Esophagus muscularis mucosa (tissue), 3 donors: ENCODE data around the gene NOD1.

Source experiments
- CTCF ChIP-seq, 3 experiments: fragments of 200-600 bp in 2 of 3; fragments of 450-650 bp in 1 of 3; sonication (generic) in 2 of 3; IDR thresholded peaks; one replicate each; pipeline ENCODE4 v1.5.1; 2017 to 2019; ENCODE audit warnings: antibody characterized with exemption in 3 of 3, mild to moderate bottlenecking in 2 of 3, moderate library complexity in 1 of 3
- POLR2AphosphoS5 ChIP-seq, 2 donors: sonication (generic); formaldehyde crosslinking; IDR thresholded peaks; one replicate each; pipeline ENCODE4 v1.6.1; 2017; ENCODE audit warnings: antibody characterized with exemption in 2 of 2

- no peak for TF ChIP-seq CTCF (IDR thresholded peaks at IDR 0.05)
- TF ChIP-seq POLR2AphosphoS5 (IDR thresholded peaks at IDR 0.05), result no peak
These were observed 98.8 kb downstream of the NOD1 start for GRCh38 chr7:30379741-30380140.
